IPS-NIHi7 (cell line): Measurements from ENCODE around the gene ABCF3.
A peak's percentile ranks its signal among the peaks of the same experiment; 100 is the strongest.

ENCODE experiments used
- DNase-seq: peaks from one replicate; pipeline ENCODE4 v3.0.0; 2012; ENCODE audit warnings: mixed read lengths; ENCODE audit errors: extremely low spot score

Gene ABCF3

GRCh38 chr3:184185461-184186183, 377 bp upstream of the ABCF3 start:
- peak; percentile 99 for DNase-seq

GRCh38 chr3:184186902-184187207, 856 bp downstream of the ABCF3 start:
- no peak for DNase-seq

- DNase-seq: no peak
Measured at GRCh38 chr3:184188080-184188479, 2.1 kb downstream of the ABCF3 start.

GRCh38 chr3:184189421-184189820, 3.4 kb downstream of the ABCF3 start:
- no peak for DNase-seq

GRCh38 chr3:184192889-184193288, 6.9 kb downstream of the ABCF3 start:
- DNase-seq: no peak

GRCh38 chr3:184193991-184194539, 8.1 kb downstream of the ABCF3 start:
- DNase-seq: no peak

- no peak for DNase-seq
Measured at GRCh38 chr3:184196536-184196935, 10.5 kb downstream of the ABCF3 start.

GRCh38 chr3:184198509-184198908, 12.5 kb downstream of the ABCF3 start:
- no peak for DNase-seq

GRCh38 chr3:184200825-184201224, 14.8 kb downstream of the ABCF3 start:
- no peak for DNase-seq

- DNase-seq: no peak
Measured at GRCh38 chr3:184203526-184203925, 17.5 kb downstream of the ABCF3 start.

GRCh38 chr3:184209146-184209923, 23.3 kb downstream of the ABCF3 start:
- no peak for DNase-seq

GRCh38 chr3:184211297-184211696, 25.3 kb downstream of the ABCF3 start:
- DNase-seq: no peak

GRCh38 chr3:184211718-184212117, 25.7 kb downstream of the ABCF3 start:
- no peak for DNase-seq

- no peak for DNase-seq
Measured at GRCh38 chr3:184218814-184219213, 32.8 kb downstream of the ABCF3 start.

- no peak for DNase-seq
Measured at GRCh38 chr3:184222521-184222920, 36.5 kb downstream of the ABCF3 start.

- no peak for DNase-seq
Measured at GRCh38 chr3:184223946-184224345, 37.9 kb downstream of the ABCF3 start.

- DNase-seq: peak; percentile 87
Measured at GRCh38 chr3:184227481-184227935, 41.5 kb downstream of the ABCF3 start.

GRCh38 chr3:184228376-184229137, 42.6 kb downstream of the ABCF3 start:
- no peak for DNase-seq

- peak; percentile 97 for DNase-seq
Measured at GRCh38 chr3:184229394-184230080, 43.5 kb downstream of the ABCF3 start, which contains the start of gene VWA5B2. Gene VWA5B2 (plus strand): TSS chr3:184229585. CDS start chr3:184230529, 944 bp downstream.

GRCh38 chr3:184230081-184230602, 44.1 kb downstream of the ABCF3 start:
- DNase-seq: no peak
